Spleen (tissue), 7 donors: Measurements from ENCODE around the gene TAS2R60.

ENCODE experiments used
- CTCF ChIP-seq, 11 experiments: fragments of 200-600 bp in 7 of 11; fragments of 450-650 bp in 4 of 11; sonication (generic) in 4 of 11; IDR thresholded peaks in 8 of 11; conservative IDR thresholded peaks in 3 of 11; 1 replicate in 7 of 11; 2 replicates in 4 of 11; pipeline versions ENCODE4 v1.4.0 to v1.8.0; 2016 to 2021; ENCODE audit warnings: antibody characterized with exemption in 11 of 11, inconsistent platforms in 4 of 11, mild to moderate bottlenecking in 1 of 11
- POLR2A ChIP-seq, 3 donors: fragments of 450-650 bp; IDR thresholded peaks; one replicate each; pipeline ENCODE4 v1.5.1; 2017; ENCODE audit warnings: antibody characterized with exemption in 3 of 3, mild to moderate bottlenecking in 1 of 3
- POLR2AphosphoS5 ChIP-seq, 3 donors: sonication (generic); formaldehyde crosslinking; IDR thresholded peaks; one replicate each; pipeline ENCODE4 v1.5.1; 2017; ENCODE audit warnings: antibody characterized with exemption in 3 of 3
- donor health status: DM: no; HTN: no; CAD: no; lungs with moderate emphysema.
- donor health status: DM: no; HTN: no; CAD: no.
- donor health status: DM: no; HTN: no; CAD: no.

GRCh38 chr7:143492799-143493739 lies 49.8 kb downstream of the TAS2R60 start:
- no peak for TF ChIP-seq CTCF (IDR thresholded peaks at IDR 0.05 in 8 of 11, conservative IDR thresholded peaks at IDR 0.05 in 3 of 11)
- no peak for TF ChIP-seq POLR2AphosphoS5 (IDR thresholded peaks at IDR 0.05)
- TF ChIP-seq POLR2A (IDR thresholded peaks at IDR 0.05), result no peak
